Upper lobe of left lung (tissue), 4 donors: ENCODE results near the gene DARS2.

Experiments used
- CTCF ChIP-seq, 6 experiments: fragments of 450-650 bp in 4 of 6; fragments of 200-600 bp in 2 of 6; sonication (generic) in 2 of 6; IDR thresholded peaks; one replicate each; pipeline ENCODE4 v1.5.1; 2016 to 2019; ENCODE audit warnings: antibody characterized with exemption in 6 of 6
- POLR2A ChIP-seq, 4 donors: fragments of 450-650 bp; IDR thresholded peaks; one replicate each; pipeline ENCODE4 v1.5.1; 2016 to 2017; ENCODE audit warnings: antibody characterized with exemption in 4 of 4, mild to moderate bottlenecking in 2 of 4

GRCh38 chr1:173870252-173871075 lies 46.0 kb downstream of the DARS2 start:
- TF ChIP-seq CTCF (IDR thresholded peaks at IDR 0.05) (no peak), POLR2A (IDR thresholded peaks at IDR 0.05) (peak in 1 of 4 donors; percentile 31)
